GM12875 (cell line): Measurements from ENCODE around the gene DISC1.

Experiments
- H3K4me3 ChIP-seq: one replicate; pipeline ENCODE4 v1.5.1; 2011; ENCODE audit warnings: low read depth, low read length, control low read depth
- CTCF ChIP-seq: IDR thresholded peaks from 2 replicates; pipeline ENCODE4 v1.5.1; 2011; ENCODE audit warnings: low read depth, mild to moderate bottlenecking, control low read depth, inconsistent platforms, low read length, moderate library complexity, borderline replicate concordance; ENCODE audit not compliant: insufficient read depth

DISC1 gene

GRCh38 chr1:231990388-231990787 is 363.8 kb downstream of the DISC1 start:
- no peak overlapping the region for H3K4me3 ChIP-seq
- TF ChIP-seq CTCF = no peak

GRCh38 chr1:231991231-231991630 is 364.6 kb downstream of the DISC1 start:
- H3K4me3 ChIP-seq = no peak overlapping the region
- no peak for TF ChIP-seq CTCF

GRCh38 chr1:231993968-231994455 is 367.4 kb downstream of the DISC1 start:
- TF ChIP-seq CTCF = no peak
- no peak overlapping the region for H3K4me3 ChIP-seq

- no peak for TF ChIP-seq CTCF
Measured at GRCh38 chr1:231998791-231999190, 372.2 kb downstream of the DISC1 start.

GRCh38 chr1:232005300-232005699 is 378.7 kb downstream of the DISC1 start:
- H3K4me3 ChIP-seq = no peak overlapping the region
- TF ChIP-seq CTCF = no peak

More at GRCh38 chr1:231998791-231999190, 372.2 kb downstream of the DISC1 start:
- H3K4me3 ChIP-seq = no peak overlapping the region

GRCh38 chr1:232009741-232010140 is 383.2 kb downstream of the DISC1 start:
- no peak for TF ChIP-seq CTCF
- H3K4me3 ChIP-seq = no peak overlapping the region

- TF ChIP-seq CTCF = no peak
Measured at GRCh38 chr1:232011961-232012360, 385.4 kb downstream of the DISC1 start.

More at GRCh38 chr1:232011961-232012360, 385.4 kb downstream of the DISC1 start:
- H3K4me3 ChIP-seq = no peak overlapping the region
